ENCODE data around the gene TAB3. TPM values are rescaled to one million over a fixed set of nuclear protein-coding genes. Genes with fewer than 3 reads are reported as not detected.

Gene TAB3
- total RNA-seq, 1 donor from 2014 or later = 23.2 TPM

DNA sequence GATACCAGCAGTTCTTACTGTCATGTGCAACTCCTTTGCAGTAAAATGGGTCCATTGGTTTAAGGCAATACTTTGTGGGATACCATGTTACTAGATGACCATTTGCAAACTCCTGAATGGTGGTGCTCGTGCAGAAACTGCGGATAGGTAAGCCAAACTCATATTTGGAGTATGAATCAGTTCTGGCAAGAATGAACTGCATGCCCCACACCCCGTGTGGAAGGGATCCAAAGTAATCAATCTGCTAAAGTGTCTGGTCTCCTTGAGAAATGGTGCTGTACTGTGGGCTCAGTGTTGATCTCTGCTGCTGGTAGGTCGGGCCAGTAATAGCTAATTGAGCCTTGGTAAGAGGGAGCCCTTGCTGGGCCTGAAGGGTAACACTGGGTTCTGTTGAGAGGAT lies 4.2 kb upstream of the TAB3 start:
- intact Hi-C loops (cut with DNase I) = no loop called here
- no peaks in the 10 kb centered on the region for H3K36me3 ChIP-seq

DNA sequence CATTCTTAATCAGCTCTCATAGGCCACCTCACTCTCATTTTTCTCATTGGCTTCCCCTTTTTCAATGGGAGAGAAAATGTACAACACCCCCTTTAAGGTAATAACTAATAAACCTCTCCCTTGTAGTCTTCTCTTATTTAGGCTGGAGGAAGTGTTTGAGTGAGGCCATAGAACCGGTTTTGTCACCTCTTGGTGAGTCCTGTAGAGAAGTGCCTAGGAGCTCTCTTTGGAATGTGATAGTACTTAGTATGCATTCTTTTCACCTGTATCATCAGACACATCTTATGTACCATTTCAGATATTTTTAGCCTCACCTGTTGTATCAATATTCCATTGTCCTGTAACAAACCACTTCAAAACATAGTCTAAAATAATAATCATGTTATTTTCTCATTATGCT lies 3.5 kb upstream of the TAB3 start:
- no peak for TF ChIP-seq CTCF (IDR thresholded peaks at IDR 0.05)
- H3K36me3 ChIP-seq = no peaks in the 10 kb centered on the region
- no peaks in the 10 kb centered on the region for H3K27me3 ChIP-seq
- no peak overlapping the region for H3K27ac ChIP-seq
- no peaks in the 10 kb centered on the region for H3K4me1 ChIP-seq
- no peaks in the 10 kb centered on the region for H3K9me3 ChIP-seq
- no peak for DNase-seq (ENCODE audit: low spot score in 2 of 2)
- intact Hi-C loops (cut with DNase I) = no loop called here
- no peak overlapping the region for H3K4me3 ChIP-seq

More for the DNA sequence above, 4.2 kb upstream of the TAB3 start:
- no peaks in the 10 kb centered on the region for H3K27me3 ChIP-seq
- H3K4me1 ChIP-seq = no peaks in the 10 kb centered on the region
- H3K4me3 ChIP-seq = no peak overlapping the region
- H3K9me3 ChIP-seq = no peaks in the 10 kb centered on the region
- DNase-seq (ENCODE audit: low spot score in 2 of 2) = no peak
- no peak for TF ChIP-seq CTCF (IDR thresholded peaks at IDR 0.05)
- H3K27ac ChIP-seq = no peak overlapping the region

DNA sequence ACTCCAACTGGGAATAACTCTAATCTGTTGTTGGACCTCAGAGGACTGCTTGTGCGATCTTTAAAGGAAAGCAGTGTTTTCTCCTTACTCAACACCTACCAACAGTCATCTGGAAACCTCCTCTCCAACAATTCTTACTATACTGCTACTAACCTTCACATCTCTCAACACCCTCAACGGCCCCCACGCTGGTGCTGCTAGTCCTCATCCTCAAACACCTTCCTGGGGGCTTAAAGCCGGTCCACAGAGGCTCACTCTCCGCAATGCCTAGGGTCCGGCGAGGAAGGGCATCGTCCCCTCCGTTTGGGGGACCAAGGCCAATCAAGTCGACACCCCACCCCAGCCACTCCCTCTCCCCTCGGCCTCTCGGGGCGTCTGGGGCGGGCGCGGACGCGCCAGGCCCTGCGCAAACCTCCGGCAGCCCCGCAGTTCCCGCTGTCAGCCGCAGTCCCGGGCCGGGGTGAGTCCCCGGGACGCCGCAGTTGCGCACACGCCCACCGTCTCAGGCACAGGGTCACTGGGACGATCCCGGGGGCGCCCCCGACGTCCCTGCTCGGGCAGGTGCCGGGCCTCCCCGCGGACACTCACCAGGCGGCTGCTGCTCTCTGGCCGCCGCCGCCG lies 418 bp downstream of the TAB3 start:
- Histone ChIP-seq H3K36me3 (no peaks in the 10 kb centered on the region), H3K4me1 (no peaks in the 10 kb centered on the region), H3K9me3 (no peaks in the 10 kb centered on the region), H3K27me3 (no peaks in the 10 kb centered on the region), H3K4me3 (peak overlapping the region; percentile 74 to 93), H3K27ac (peak overlapping the region; percentile 68 to 83)
- no peak for TF ChIP-seq CTCF (IDR thresholded peaks at IDR 0.05)
- intact Hi-C loops (cut with DNase I) = loop anchor here (10.0 kb wide), 1 partner anchor 234 kb away; the partner anchor contains the start of gene GK
- DNase-seq (ENCODE audit: low spot score in 2 of 2) = peak in 1 of 2 donors; percentile 63

DNA sequence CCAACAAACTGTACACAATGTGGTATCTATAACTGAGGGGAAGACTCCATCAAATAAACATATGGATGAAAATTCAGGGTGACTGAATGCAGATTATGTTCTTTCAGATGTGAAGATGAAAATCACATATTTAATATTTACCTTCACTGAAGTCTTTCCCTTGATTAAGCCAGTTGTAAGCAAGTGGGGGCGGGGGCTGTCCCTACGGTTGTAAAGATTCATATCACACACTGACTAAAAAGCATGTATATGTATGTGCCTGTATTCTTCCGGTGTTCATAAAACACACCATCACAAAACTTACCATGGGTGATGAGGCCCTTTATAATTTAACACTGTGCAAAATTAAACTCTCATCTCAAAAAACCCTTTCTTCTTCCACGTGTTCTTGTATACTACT lies 1.3 kb downstream of the TAB3 start:
- no peak for DNase-seq (ENCODE audit: low spot score in 2 of 2)
- Histone ChIP-seq H3K4me1 (no peaks in the 10 kb centered on the region), H3K4me3 (no peak overlapping the region), H3K36me3 (no peaks in the 10 kb centered on the region), H3K9me3 (no peaks in the 10 kb centered on the region), H3K27ac (no peak overlapping the region), H3K27me3 (no peaks in the 10 kb centered on the region)
- no peak for TF ChIP-seq CTCF (IDR thresholded peaks at IDR 0.05)
- intact Hi-C loops (cut with DNase I) = loop anchor here (10.0 kb wide), 1 partner anchor 233 kb away; the partner anchor contains the start of gene GK

DNA sequence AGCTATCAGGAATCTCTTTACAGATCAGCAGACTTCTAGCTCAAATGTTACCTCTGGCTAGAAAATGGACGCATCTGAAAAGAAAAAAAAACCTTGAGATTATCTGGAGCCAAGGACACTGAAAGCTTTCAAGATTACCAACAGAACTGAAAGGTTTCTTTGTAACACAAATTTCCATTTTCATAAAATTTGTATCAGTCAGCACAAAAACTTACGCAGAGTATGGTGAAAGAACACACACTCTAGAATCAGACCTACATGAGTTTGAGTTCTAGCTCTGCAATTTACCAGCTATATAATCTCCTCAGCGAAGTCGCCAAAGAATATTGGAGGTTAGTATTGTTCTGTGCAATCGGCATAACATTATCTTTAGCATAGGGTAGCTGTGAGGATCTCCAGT lies 1.8 kb downstream of the TAB3 start:
- H3K4me1 ChIP-seq = no peaks in the 10 kb centered on the region
- no peaks in the 10 kb centered on the region for H3K27me3 ChIP-seq
- no peak for DNase-seq (ENCODE audit: low spot score in 2 of 2)
- H3K27ac ChIP-seq = no peak overlapping the region
- no peak for TF ChIP-seq CTCF (IDR thresholded peaks at IDR 0.05)
- H3K36me3 ChIP-seq = no peaks in the 10 kb centered on the region
- H3K9me3 ChIP-seq = no peaks in the 10 kb centered on the region
- intact Hi-C loops (cut with DNase I) = loop anchor here (10.0 kb wide), 1 partner anchor 232 kb away; the partner anchor contains the start of gene GK
- no peak overlapping the region for H3K4me3 ChIP-seq
